Skin of body (tissue), 2 donors: ENCODE data around the gene RSL1D1. TPM values are rescaled to one million over a fixed set of nuclear protein-coding genes. Genes with fewer than 3 reads are reported as not detected.

ENCODE experiments used
- DNase-seq: peaks from one replicate; lab custom pipeline; 2025; lab: John Stamatoyannopoulos, UW
- total RNA-seq: library from RNA; depleted of rRNA; stranded (reverse); fragments of >200 nt; gene quantifications from one replicate; pipeline ENCODE4 v1.2.3, GENCODE V29; 2014

The RSL1D1 gene
- 131 TPM for total RNA-seq

DNA sequence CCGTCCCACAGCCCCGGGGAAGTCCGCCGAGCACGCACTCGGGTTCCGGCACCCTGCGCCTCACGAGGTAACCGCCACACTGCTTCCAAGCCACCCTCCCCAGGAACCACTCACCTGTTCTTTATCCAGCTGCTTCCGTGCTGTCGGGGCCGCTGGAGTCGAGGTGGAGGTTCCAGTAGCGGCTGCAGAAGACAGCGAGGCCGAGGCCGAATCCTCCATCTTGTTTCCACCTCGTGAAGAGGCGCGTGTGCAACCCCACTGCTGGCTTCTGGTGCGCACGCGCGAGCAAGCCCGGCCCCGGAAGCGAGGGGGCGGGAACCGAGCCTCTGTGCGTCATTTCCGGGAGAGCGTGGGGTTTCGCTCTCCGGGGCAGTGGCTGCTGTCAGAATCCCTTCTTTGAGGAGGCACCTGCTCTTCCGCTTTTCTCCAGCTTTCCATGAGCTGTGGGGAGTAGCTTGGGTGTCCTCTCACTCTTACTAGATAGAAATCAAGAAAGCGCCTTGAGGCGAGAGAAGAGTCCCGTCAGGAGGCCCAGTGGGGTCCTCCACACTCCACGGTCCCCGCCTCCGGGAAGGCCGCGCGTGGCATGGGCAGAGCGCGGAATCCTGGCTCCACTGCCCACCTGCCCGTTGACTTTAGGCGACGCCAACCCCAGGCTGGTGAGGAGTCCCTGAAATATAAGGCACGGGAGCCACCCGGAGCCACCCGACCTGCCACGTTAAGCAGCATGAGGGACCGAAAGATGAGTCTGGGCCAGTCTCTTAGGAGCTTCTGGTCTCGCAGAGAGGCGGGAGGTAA lies at the start of gene RSL1D1:
RSL1D1 (minus strand) TSS at position 249 of the 798 bp plus-strand sequence; CDS start at position 219, 30 bp downstream.
- peak; percentile 91 for DNase-seq

DNA sequence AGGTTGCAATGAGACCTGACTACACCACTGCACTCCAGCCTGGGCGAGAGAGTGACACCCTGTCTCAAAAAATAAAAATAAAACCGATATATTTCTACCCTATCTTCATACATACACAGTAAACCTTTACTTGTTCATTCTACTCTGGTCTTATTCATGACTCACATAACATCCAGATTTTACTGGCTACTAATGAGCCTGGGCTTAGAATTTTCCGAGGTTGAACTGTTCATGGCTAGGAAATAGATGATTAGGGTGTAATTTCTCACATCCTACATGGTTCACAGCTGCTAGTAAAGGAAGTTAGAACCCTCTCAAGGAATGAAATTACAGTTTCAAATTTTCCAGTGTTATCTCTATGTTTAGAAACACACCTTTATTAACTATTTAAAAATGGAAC lies 49.7 kb upstream of the RSL1D1 start:
- no peak for DNase-seq

DNA sequence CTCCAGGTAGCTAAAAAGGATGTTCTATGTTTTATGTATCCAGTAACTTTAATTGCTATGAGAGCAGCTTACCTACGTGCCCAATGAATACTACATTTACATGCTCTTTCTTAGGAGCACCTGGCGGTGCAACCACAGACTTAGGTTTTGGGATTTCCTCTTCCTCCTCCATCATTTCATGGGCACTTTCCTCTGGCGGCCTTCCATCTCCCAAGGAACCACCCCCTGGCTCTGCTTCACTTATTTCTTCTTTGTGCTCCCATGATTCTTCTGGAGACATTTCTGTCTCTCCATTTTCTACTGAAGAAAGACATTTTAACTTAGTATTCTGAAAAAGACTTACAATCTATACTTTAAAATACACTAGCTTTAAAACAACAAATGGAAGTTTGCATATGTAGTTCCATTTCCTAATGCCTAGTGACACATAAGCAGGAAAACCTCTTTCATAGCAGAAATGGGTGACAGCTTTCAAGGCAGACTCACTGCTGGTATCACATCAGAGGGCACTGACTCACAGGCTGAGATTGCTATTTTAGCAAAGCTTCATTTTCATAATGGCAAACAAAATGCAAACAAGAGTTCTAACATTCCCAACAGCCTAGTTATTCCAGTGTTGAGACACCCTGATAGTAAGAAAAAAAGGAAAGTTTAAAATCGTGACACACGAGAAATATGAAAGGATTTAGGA lies 45.3 kb upstream of the RSL1D1 start:
- DNase-seq = no peak

DNA sequence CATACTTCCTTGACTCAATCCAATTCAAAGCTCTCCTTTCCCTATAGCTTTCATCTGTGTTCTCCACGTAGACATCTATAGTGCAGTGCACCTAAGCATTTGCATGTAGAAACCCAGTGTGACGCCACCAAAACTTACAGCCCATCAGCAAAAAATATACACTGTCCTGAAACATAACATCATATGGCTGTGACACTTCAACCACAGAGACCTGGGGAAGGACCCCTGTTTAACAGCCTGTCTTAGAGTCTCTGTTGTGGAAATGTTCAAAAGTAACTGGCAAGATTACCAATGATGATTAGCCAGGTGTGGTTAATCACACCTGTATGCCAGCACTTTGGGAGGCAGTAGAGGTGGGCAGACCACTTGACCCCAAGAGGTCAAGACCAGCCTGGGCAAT lies 42.2 kb upstream of the RSL1D1 start:
- DNase-seq = no peak

DNA sequence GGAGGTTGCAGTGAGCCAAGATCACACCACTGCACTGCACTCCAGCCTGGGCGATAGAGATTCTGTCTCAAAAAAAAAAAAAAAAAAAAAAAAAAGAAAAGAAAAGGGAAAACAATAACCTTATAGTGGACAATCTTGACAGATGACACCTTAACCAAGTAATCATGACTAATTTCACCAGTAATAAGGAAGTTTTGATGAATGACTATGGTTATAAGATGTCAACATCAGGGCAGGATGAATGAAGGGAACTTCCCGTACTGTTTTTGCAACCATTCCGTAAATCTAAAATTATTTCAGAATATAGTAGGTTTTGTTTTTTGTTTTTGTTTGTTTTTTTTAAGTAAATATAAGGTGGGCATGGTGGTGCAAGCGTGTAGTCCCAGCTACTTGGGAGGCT lies 41.4 kb upstream of the RSL1D1 start:
- no peak for DNase-seq

- DNase-seq = no peak
Observed at GRCh38 chr16:11890231-11890965, 39.1 kb upstream of the RSL1D1 start.

GRCh38 chr16:11886881-11887280 lies 35.5 kb upstream of the RSL1D1 start:
- no peak for DNase-seq

DNA sequence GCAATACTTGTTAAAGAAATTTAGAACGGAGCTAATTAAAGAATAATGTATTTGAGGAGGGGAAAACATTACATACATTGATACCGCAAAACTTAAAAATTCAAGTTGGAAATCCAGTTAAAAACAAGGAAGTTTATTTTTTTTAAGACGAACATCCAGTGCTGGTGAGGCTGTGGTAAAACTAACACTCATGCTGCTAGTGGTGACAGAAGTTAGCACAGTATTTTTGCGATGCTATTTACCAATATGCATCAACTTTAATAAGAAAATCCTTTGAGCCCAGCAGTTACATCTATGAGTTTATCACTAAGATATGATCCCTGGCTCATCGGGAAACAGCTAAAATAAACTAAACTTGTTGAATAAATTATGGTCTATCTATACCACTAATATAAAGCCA lies 32.7 kb upstream of the RSL1D1 start:
- DNase-seq = no peak

DNA sequence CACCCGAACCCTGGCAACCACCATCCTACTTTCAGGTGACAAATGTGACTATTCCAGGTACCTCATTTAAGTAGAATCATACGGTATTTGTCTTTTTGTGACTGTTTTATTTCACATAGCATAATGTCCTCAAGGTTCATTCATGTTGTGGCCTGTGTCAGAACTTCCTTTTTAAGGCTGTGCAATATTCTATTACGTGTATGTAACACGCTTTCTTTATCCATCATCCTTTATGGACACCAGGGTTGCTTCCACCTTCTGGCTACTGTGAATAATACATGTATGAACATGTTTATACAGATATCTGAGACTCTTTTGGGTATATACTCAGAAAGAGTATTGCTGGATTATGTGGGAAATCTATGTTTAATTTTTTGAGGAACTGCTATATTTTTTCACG lies 28.7 kb upstream of the RSL1D1 start:
- DNase-seq = no peak

DNA sequence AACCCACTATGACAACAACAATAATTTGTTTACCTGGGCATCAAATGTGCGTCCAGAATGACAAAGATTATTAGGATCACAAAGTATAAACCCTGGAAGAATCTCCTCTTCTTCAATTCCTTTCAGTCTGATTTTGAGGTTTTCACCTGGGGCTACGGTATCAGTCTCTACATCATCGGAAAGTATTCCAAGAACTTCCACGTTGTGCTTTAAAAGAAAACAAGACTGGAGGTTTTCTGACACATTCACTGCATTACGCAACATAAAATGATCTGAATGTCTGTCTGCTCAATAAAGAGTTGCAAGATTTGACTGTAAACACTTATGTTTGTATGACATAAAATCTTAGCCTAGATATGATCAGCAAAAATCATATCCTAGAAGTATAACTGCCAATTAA lies 26.0 kb upstream of the RSL1D1 start:
- DNase-seq = no peak

DNA sequence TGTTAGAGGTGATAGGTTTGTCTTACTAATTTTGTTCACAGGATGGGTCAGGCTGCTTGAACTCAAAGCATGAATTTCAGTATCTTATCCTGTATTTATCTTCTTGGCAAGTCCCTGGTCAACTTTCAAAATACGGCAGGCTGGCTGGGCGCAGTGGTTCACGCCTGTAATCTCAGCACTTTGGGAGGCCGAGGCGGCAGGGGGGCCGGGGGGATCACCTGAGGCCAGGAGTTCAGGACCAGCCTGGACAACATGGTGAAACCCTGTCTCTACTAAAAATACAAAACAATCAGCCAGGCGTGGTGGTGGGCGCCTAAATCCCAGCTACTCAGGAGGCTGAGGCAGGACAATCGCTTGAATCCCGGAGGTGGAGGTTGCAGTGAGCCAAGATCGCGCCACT lies 25.0 kb upstream of the RSL1D1 start:
- no peak for DNase-seq

DNA sequence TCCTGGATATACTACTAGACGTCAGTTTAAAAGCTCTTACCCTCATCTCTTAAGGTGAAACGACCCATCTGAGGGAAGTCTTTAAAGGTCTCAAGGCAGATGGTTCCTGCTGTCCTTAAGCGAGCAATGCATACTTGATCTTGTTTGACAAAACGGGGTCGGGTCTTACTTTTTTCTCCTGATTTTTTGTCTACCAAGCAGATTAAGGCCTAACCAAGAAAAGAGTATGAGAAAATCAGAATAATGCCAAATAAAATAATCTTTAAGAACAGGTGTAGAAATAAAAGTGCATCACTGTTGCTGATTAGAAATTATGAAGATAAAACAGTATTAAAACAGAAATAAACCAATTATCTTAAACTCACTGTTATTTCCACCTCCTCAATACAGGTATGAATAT lies 24.4 kb upstream of the RSL1D1 start:
- DNase-seq = no peak

GRCh38 chr16:11871193-11871592 lies 19.9 kb upstream of the RSL1D1 start:
- no peak for DNase-seq

DNA sequence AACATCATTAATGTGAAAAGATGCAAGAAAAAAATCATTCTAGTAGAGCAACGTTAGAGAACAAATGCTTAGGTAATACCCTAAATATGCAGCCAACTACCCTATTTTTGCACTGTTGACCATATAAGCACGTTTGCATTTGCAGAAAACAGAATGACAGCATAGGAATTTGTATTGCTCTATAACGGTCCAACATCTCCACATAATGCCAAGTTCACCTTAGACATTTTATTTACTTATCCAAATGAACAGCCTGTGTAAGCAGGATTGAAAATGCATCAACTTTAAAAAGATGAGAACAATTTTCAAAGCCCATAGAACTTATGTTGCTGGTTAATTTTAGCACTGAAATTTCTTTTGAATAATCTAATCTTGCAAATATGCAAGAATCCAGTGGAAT lies 19.1 kb upstream of the RSL1D1 start:
- no peak for DNase-seq

GRCh38 chr16:11869353-11870228 lies 18.2 kb upstream of the RSL1D1 start:
- no peak for DNase-seq

DNA sequence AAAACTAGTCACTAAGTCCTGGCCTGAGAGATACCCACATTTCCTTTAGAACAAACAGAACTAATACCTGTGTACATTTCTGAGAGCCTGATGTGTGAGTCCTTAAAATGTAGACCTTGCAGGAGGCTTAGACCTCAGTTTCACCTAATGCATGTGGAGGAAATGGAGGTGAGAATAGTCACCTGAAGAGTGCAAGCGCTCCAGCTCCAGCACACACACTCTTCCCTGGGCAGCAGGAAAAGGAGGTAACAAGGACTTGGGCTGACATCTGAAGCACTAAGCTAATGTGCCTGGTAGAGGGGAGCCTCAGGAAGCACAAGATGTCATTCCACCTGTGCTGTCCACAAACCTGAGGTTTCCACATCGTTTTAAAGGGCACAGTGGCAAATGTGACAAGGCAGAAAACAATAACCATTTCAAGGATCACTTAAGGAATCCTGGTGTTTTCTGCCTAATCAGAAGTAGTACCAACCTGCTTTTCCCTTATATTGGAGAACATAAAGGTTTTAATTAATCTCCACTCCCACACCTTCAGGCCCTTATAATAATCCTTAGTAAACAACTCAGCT lies 17.2 kb upstream of the RSL1D1 start:
- DNase-seq = no peak

DNA sequence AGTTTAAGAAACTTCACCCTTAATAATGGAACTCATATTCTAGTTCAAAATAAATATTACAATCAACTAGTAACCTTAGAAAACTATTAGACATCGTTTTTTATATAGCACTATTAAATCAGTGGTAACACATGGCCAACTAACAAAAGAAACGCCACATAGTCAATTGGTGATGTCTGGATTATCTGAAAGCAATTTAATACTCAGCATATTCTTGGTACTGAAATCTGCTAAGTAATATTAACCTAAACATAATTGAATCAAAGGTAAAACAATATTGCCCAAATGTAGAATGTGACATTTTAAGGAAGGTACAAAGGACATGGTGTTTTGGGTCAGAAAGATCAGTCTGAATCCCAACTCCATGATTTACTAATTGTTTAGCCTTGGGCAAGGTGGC lies 11.1 kb upstream of the RSL1D1 start:
- DNase-seq = no peak

DNA sequence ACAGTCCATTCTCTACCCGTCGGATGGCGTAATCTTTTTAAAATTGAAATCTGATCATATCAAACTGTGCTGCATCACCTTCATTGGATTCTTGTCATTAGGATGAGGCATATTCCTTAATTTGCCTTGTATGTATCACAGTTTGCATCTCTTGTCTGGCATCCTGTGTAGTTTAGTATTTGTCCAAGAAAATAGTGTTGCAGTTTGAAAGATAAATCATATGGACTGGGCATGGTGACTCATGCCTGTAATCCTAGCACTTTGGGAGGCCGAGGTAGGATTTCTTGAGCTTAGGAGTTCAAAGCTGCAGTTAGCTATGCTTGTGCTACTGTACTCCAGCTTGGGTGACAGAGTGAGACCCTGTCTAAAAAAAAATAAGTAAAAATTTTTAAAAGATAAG lies 5.8 kb upstream of the RSL1D1 start:
- no peak for DNase-seq

DNA sequence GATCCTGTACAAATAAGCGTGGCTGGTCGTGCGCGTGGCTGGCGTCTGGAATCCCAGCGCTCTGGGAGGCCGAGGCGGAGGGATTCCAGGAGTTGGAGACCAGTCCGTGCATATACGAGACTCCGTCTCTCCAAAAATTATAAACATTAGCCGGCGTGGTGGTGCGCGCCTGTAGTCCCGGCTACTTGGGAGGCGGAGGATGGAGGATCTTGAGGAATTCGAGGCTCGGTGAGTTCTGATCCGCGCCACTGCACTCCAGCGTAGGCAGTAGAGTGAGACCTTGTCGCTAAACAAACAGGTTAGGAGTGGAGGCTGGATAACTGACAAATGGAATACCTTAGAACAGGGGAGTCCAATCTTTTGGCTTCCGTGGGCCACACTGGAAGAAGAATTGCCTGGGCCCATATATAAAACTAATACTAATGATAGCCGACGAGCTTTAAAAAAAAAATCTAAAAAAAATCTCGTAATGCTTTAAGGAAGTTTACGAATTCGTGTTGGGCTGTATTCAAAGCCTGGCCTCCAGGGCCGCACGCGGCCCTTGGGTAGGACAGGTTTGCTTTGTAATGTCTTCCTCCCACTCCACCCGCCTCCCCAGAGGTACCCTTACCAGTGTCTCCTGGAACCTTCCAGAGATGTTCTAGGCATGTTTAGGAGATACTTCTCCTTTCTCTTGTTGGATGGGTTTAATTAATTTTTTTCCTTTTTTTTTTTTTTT lies 909 bp upstream of the RSL1D1 start:
- no peak for DNase-seq

DNA sequence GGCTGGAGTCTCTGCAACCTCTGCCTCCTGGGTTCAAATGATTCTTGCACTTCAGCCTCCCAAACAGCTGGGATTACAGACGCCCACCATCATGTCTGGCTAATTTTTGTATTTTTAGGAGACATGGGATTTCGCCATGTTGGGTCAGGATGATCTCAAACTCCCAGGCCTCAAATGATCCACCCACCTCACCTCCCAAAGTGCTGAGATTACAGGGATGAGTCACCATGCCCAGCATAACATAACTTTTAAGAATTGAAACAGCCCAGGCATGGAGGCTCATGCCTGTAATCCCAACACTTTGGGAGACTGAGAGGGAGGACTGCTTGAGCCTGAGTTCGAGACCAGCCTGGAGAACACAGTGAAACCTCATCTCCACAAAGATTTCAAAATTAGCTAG lies 2.5 kb downstream of the RSL1D1 start:
- DNase-seq = no peak
